Neural cell (in vitro differentiated cells): ENCODE data around the gene SLC6A16.

Experiments used
- CTCF ChIP-seq: fragments of 450-650 bp; IDR thresholded peaks from 2 replicates; pipeline ENCODE4 v1.5.1; 2014; ENCODE audit warnings: antibody characterized with exemption, mild to moderate bottlenecking, moderate library complexity; ENCODE audit not compliant: poor library complexity, severe bottlenecking
- EP300 ChIP-seq: fragments of 450-650 bp; conservative IDR thresholded peaks from 2 replicates; pipeline ENCODE4 v1.6.1; 2014; ENCODE audit warnings: antibody characterized with exemption, mild to moderate bottlenecking, moderate library complexity; ENCODE audit not compliant: poor library complexity, severe bottlenecking
- EZH2 ChIP-seq: fragments of 200-600, 300-800 bp; shearing (Covaris generic), sonication (generic); IDR thresholded peaks from 2 replicates; pipeline ENCODE4 v1.6.1; 2014; ENCODE audit warnings: antibody characterized with exemption, low read length, borderline replicate concordance, mild to moderate bottlenecking; ENCODE audit not compliant: insufficient read depth, poor library complexity, severe bottlenecking
- MXI1 ChIP-seq: fragments of 450-650 bp; conservative IDR thresholded peaks from 2 replicates; pipeline ENCODE4 v1.6.1; 2014; ENCODE audit warnings: antibody characterized with exemption, mild to moderate bottlenecking; ENCODE audit not compliant: poor library complexity, severe bottlenecking
- POLR2AphosphoS5 ChIP-seq: IDR thresholded peaks from 2 replicates; pipeline ENCODE4 v1.6.1; 2012
- RAD21 ChIP-seq: fragments of 450-650 bp; conservative IDR thresholded peaks from 2 replicates; pipeline ENCODE4 v1.6.1; 2014; ENCODE audit warnings: antibody characterized with exemption, mild to moderate bottlenecking, moderate library complexity
- SMC3 ChIP-seq: fragments of 450-650 bp; conservative IDR thresholded peaks from 2 replicates; pipeline ENCODE4 v1.6.1; 2014; ENCODE audit warnings: antibody characterized with exemption, mild to moderate bottlenecking, moderate library complexity; ENCODE audit not compliant: poor library complexity
- TAF1 ChIP-seq: IDR thresholded peaks from 2 replicates; pipeline ENCODE4 v1.6.1; 2012; ENCODE audit warnings: low read depth
- TF ChIP-seq, protein P1 (sequence below): IDR thresholded peaks from 2 replicates; pipeline ENCODE4 v1.6.1; 2012; ENCODE audit warnings: borderline replicate concordance

- no peak for TF ChIP-seq CTCF
- TF ChIP-seq EP300, result no peak
- TF ChIP-seq POLR2AphosphoS5, result no peak
- TF ChIP-seq RAD21, result no peak
- TF ChIP-seq TAF1, result no peak
- TF ChIP-seq EZH2, result no peak
- TF ChIP-seq, protein P1, sequence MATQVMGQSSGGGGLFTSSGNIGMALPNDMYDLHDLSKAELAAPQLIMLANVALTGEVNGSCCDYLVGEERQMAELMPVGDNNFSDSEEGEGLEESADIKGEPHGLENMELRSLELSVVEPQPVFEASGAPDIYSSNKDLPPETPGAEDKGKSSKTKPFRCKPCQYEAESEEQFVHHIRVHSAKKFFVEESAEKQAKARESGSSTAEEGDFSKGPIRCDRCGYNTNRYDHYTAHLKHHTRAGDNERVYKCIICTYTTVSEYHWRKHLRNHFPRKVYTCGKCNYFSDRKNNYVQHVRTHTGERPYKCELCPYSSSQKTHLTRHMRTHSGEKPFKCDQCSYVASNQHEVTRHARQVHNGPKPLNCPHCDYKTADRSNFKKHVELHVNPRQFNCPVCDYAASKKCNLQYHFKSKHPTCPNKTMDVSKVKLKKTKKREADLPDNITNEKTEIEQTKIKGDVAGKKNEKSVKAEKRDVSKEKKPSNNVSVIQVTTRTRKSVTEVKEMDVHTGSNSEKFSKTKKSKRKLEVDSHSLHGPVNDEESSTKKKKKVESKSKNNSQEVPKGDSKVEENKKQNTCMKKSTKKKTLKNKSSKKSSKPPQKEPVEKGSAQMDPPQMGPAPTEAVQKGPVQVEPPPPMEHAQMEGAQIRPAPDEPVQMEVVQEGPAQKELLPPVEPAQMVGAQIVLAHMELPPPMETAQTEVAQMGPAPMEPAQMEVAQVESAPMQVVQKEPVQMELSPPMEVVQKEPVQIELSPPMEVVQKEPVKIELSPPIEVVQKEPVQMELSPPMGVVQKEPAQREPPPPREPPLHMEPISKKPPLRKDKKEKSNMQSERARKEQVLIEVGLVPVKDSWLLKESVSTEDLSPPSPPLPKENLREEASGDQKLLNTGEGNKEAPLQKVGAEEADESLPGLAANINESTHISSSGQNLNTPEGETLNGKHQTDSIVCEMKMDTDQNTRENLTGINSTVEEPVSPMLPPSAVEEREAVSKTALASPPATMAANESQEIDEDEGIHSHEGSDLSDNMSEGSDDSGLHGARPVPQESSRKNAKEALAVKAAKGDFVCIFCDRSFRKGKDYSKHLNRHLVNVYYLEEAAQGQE, result no peak
- no peak for TF ChIP-seq MXI1
- no peak for TF ChIP-seq SMC3
Measured at GRCh38 chr19:49315111-49315510, 9.9 kb downstream of the SLC6A16 start.
